HG03103 (cell line): ENCODE measurements around the gene TRIM63.

Experiments
- ATAC-seq: cut with Tn5 transposase; IDR thresholded peaks from one replicate; pipeline ENCODE4 v1.9.1; 2021; ENCODE audit warnings: low read depth; ENCODE audit not compliant: unreplicated experiment

Gene TRIM63

DNA sequence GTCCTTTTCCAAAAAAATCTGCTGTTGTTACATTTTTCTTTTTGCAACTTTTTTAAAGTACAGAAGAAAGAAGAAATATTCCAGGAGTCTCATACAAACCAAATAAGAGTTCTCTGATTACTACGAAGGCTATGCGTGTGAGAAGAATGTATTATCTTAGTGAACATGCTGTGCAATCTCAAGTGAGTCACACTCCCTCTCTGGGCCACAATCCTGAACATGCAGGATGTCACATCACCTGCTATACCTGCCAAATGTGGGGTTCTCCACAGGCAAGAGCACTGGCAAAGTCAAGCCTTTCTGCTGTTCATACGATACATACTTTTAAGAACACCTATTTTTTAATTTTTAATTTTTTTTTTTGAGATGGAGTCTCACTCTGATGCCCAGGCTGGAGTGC, 21.7 kb upstream of the TRIM63 start:
- no peak for ATAC-seq

- no peak for ATAC-seq
These were observed 17.4 kb upstream of the TRIM63 start for GRCh38 chr1:26084844-26085243.

DNA sequence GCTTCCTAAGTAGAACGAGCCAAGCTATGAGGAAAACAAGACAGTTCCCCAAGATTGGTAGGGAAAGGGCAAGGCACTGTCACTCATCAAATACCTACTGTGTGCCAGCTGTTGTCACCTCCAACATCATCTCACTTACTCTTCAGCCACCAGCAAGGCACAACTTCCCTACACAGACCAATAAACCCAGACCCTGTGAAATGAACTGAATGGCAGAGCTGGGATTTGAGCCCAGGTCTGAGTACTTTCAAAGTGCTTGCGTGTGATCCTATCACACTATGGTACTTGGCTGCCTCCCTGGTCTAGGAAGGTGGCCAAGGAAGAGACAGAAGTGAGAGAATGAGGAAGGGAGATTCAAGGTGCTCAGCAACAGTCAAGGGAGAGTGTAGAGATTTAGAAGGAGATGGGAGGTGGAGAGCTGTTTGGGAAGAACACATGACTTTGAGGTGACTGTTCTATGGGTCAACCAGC, 16.7 kb upstream of the TRIM63 start:
- no peak for ATAC-seq

DNA sequence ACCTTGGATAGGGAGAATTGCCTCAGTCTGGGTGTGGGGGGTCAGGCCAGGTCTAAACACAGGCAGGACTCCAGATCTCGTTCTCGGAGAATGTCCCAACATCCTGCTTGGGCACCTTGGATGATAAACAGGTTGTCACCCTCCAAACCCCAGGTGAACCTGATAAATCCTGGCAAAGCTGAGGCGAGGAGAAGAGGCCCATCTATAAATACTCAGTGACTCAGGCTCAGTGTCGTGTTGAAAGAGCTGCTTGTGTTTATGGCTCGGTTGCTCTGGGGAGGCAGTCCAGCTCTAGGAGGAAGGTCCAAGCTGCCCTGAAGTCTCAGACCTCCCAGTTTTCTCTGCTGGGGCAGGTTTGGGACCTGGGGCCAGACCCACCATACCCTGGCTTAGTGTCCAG, 15.8 kb upstream of the TRIM63 start:
- ATAC-seq, result no peak

GRCh38 chr1:26082020-26082350, 14.6 kb upstream of the TRIM63 start:
- ATAC-seq, result no peak

DNA sequence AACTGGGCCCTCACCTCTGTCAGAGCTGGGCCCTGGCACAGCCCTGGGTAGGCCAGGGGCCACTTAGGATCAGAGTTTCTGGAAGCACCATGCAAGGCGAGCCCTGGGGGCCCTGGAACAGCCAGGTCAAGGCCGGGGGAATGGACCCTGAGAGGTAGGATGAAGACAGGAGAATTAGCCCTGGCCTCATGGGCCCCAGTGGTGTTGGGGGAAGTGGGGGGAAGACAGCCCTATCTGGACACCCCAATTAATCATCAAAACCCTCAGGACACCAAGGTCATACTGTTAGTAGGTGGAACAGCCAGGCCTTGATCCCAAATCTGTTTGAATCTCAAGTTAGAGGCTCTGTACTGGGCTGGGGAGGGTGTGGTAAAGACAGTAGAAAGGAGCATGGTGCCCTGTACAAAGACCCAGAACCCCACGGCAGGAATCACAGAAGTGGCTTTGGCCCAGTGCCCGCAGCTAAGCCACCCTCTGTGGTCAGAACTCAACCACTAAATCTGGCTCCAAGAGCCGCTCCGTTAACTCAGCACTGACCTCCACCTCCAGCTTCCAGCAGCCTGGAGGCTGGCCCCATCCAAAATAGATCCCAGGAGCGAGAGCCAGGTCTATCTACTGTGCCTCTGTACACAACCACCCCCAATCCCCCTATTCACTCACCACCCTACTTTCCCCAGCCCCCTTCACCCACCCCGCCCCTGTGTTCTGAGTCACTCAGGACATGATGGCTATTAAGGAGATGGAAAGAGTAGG, 14.0 kb upstream of the TRIM63 start:
- ATAC-seq, result no peak

- no peak for ATAC-seq
These were observed 12.8 kb upstream of the TRIM63 start for GRCh38 chr1:26079960-26080814.

GRCh38 chr1:26079178-26079563, 11.7 kb upstream of the TRIM63 start:
- ATAC-seq, result no peak

GRCh38 chr1:26078286-26079177, 11.1 kb upstream of the TRIM63 start:
- no peak for ATAC-seq

GRCh38 chr1:26077524-26077923, 10.1 kb upstream of the TRIM63 start:
- ATAC-seq, result no peak

DNA sequence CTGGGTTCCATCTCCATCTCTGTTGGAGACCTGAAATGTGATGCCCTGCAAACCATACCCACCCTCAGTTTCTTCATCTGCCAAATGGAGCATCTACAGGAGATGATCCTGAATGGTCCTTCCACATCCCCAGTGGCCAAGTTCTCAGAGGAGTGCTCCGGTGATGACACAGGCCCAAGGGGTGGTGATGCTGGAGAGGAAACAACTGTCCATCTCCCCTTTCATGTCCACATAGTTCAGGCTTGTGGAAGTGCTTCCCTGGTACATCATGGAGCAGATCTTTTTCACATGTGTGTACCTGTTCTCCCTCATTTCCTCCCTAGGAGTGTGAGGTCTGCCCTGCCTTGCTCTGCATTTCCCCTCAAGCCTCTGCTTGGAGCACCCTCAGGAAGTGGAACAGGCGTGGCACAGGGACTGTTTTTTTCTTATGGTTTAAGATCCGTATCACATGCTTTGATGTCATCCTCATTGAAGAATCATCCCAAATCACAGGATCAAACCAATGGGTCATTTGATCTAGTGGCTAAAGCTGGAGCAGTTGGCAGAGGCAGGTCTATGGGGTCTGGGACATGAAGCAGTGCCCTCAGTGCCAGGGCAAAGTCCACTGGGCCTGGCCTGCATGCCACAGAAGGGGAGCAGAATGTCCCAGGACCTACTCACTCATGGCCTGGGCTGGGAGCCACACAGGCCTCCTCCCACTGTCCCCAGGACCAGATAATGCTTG, 8.2 kb upstream of the TRIM63 start:
- ATAC-seq, result no peak

DNA sequence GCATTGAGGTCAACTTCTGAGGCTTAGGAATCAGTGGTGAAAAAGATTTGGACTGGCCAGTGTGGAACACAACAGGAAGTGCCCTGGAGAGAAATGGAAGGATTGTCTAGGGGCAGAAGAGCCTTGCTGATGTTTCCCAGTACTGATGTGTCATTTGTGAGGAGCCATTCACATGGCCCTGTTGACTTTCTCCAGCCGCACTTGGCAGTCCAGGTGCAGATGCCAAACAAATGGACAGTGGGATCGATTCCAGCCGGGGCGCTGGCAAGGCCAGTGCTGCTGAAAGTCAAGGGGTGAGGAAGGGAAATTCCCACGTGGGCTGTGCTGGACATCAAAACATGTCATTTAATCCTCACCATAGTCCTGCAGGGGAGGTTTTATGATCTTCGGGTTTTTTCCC, 4.9 kb upstream of the TRIM63 start:
- ATAC-seq, result no peak

- ATAC-seq, result no peak
These were observed 3.5 kb upstream of the TRIM63 start for GRCh38 chr1:26070963-26071342.

- ATAC-seq, result no peak
These were observed 3.0 kb upstream of the TRIM63 start for GRCh38 chr1:26070296-26070962.

GRCh38 chr1:26069941-26070295, 2.5 kb upstream of the TRIM63 start:
- ATAC-seq, result no peak

DNA sequence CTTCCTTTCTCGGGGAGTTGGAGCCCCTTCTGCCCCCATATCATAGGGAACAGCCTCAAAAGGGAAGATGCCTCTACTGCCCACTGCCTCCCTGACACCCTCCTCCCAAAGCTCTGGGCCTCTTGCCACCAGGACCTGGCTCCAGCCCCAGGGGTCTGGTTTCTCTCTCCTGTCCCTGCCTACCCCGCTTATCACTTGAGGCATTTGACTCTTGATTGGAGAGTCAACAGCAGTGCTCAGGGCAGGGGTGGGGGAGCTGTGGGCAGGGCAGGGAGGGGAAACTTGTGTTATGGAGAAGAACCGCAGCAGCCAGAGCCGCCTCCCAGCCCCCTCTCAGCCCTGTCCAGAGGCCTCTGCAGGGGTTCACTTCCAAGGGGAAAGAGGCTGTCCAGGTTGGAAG, 573 bp downstream of the TRIM63 start:
- ATAC-seq, result no peak

DNA sequence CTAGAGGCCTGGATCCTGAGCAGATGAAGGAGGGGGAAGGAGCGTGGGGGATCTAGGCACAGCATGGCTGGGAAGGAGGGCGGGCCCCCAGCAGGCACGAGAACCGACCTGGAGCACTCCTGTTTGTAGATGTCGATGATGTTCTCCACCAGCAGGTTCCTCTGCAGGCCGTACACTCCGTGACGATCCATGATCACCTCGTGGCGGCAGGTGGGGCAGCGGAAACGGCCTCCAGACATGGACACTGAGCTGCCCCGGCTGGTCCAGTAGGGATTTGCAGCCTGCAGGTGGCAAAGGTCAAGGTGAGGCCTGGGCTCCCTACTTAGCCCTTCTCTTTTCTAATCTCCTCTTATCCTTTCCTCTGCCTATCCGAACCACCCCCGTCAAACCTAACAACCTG, 1.3 kb downstream of the TRIM63 start:
- no peak for ATAC-seq

DNA sequence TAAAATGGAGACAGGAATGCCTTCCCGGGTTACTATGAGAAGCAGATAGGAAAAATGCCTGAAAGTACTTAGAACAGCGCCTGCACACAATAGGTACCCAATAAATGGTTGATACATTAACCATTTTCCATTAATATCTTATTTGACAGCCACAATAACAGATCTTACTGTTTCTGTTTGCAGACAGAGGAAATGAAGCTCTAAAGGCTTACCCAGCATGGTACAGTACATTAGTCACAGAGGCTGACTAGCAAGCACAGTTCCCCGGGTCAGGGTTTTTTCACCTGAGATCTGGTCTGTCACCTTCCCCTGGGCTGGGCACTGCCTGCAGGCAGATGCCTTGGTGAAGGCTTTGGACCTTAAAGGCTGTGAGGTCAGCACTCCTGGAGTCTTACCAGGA, 2.9 kb downstream of the TRIM63 start:
- ATAC-seq, result no peak

DNA sequence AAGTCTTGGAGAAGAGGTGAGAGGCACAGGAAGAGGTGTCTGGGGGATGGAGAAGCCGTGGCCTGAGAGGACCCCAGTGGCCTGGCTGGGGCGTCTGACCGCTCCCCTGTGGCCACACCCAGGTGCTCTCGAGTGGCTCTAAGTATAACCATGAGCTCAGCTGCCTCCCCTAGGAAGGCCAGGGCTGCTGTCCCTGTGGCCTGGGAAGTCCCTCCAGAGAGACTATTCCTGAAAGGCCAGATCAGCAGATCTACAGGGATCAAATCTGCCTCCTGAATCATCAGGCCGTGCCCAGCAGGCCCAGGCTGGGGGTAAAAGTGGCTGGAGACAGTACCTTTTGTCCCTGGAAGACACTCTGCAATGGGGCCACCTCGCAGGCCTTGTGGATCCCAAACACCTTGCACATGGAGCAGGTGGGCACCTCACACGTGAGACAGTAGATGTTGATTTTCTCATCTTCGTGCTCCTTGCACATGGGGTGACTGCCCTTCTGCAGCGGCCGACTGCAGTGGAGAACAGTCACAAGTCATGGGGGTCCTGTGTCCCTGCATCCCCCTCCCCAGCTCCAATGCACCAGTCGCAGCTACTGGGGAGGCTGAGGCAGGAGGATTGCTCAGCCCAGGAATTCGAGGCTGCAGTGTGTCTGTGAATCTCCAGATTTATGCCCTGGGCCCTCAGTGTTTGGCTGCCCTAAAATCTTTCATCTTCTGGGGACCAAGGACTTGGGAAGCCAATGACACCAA, 6.4 kb downstream of the TRIM63 start:
- ATAC-seq, result no peak
